SK-N-SH (cell line): ENCODE data around the gene TGM3. TPM values are rescaled to one million over a fixed set of nuclear protein-coding genes. Genes with fewer than 3 reads are reported as not detected.

Experiments
- CTCF ChIA-PET: fragments of 300-600, 350-600 bp; formaldehyde crosslinking; extraction: SDS; loops from one replicate; lab custom pipeline; 2021; lab: Yijun Ruan, JAX
- POLR2A ChIA-PET: fragments of 350-600 bp; sonication (Branson Sonifier 250); formaldehyde crosslinking; extraction: SDS; loops from one replicate; lab custom pipeline; 2020; ENCODE audit warnings: antibody characterized with exemption, inconsistent platforms; lab: Yijun Ruan, JAX
- DNase-seq: peaks from one replicate; pipeline ENCODE4 v3.0.0; 2012
- H2AFZ ChIP-seq: fragments of 200-600 bp; sonication (generic); 2 replicates; pipeline ENCODE4 v1.8.1; 2016; ENCODE audit warnings: antibody characterized with exemption, mild to moderate bottlenecking, low read depth
- H3F3A ChIP-seq: fragments of 200-600 bp; sonication (generic); replicated peaks from 2 replicates; pipeline ENCODE3; 2016; ENCODE audit warnings: antibody characterized with exemption, mild to moderate bottlenecking; ENCODE audit not compliant: insufficient read depth
- H3K27ac ChIP-seq, 2 experiments: fragments of 200-500 bp in 1 of 2; fragments of 200-600 bp in 1 of 2; sonication (Bioruptor generic) in 1 of 2; sonication (generic), shearing (Covaris generic) in 1 of 2; 2 replicates each; pipeline versions ENCODE4 v1.5.1 to v1.6.1; 2014 to 2016; ENCODE audit warnings: low read depth in 2 of 2, inconsistent platforms in 1 of 2, low read length in 1 of 2, mild to moderate bottlenecking in 1 of 2, mixed read lengths in 1 of 2
- H3K27me3 ChIP-seq: fragments of 200-600 bp; sonication (generic), shearing (Covaris generic); 2 replicates; pipeline ENCODE4 v1.6.1; 2016; ENCODE audit warnings: mixed run types; ENCODE audit not compliant: insufficient read depth
- H3K36me3 ChIP-seq, 2 experiments: fragments of 200-500 bp in 1 of 2; fragments of 200-600 bp in 1 of 2; sonication (Bioruptor generic) in 1 of 2; sonication (generic) in 1 of 2; replicated peaks in 1 of 2; 2 replicates each; pipeline versions ENCODE3 to v1.5.1; 2014 to 2016; ENCODE audit warnings: low read length in 1 of 2, mild to moderate bottlenecking in 1 of 2; ENCODE audit not compliant: insufficient read depth in 2 of 2, control insufficient read depth in 1 of 2
- H3K4me1 ChIP-seq, 2 experiments: fragments of 200-500 bp in 1 of 2; fragments of 200-600 bp in 1 of 2; sonication (Bioruptor generic) in 1 of 2; sonication (generic), shearing (Covaris generic) in 1 of 2; 2 replicates each; pipeline versions ENCODE4 v1.5.1 to v1.6.1; 2014 to 2016; ENCODE audit warnings: low read depth in 1 of 2, low read length in 1 of 2, mixed run types in 1 of 2; ENCODE audit not compliant: insufficient read depth in 2 of 2, control insufficient read depth in 1 of 2
- H3K4me2 ChIP-seq: fragments of 200-600 bp; sonication (generic), shearing (Covaris generic); 2 replicates; pipeline ENCODE4 v1.6.1; 2017; ENCODE audit warnings: mixed run types
- H3K4me3 ChIP-seq, 2 experiments: fragments of 200-500 bp in 1 of 2; fragments of 200-600 bp in 1 of 2; sonication (Bioruptor generic) in 1 of 2; sonication (generic), shearing (Covaris generic) in 1 of 2; 2 replicates each; pipeline versions ENCODE4 v1.5.1 to v1.8.1; 2014 to 2016; ENCODE audit warnings: low read depth in 2 of 2, inconsistent platforms in 1 of 2, low read length in 1 of 2, mild to moderate bottlenecking in 1 of 2, mixed read lengths in 1 of 2, moderate library complexity in 1 of 2
- H3K79me2 ChIP-seq: fragments of 200-600 bp; sonication (generic); 2 replicates; pipeline ENCODE4 v1.8.1; 2017; ENCODE audit warnings: mild to moderate bottlenecking; ENCODE audit not compliant: insufficient read depth
- H3K9ac ChIP-seq: fragments of 200-600 bp; sonication (generic); 2 replicates; pipeline ENCODE4 v1.6.1; 2017; ENCODE audit warnings: mixed run types
- H3K9me2 ChIP-seq: fragments of 200-600 bp; sonication (generic); 2 replicates; pipeline ENCODE4 v1.6.1; 2017; ENCODE audit warnings: mixed run types
- H3K9me3 ChIP-seq: fragments of 200-600 bp; sonication (generic); 2 replicates; pipeline ENCODE4 v1.6.1; 2017; ENCODE audit warnings: mixed run types, mild to moderate bottlenecking, moderate library complexity
- H4K20me1 ChIP-seq: fragments of 200-600 bp; sonication (generic); 2 replicates; pipeline ENCODE4 v1.6.1; 2017; ENCODE audit warnings: mild to moderate bottlenecking, mixed run types; ENCODE audit not compliant: insufficient read depth
- EP300 ChIP-seq, 2 experiments: IDR thresholded peaks; 2 replicates each; pipeline versions ENCODE4 v1.4.0 to v1.6.1; 2012; ENCODE audit warnings: borderline replicate concordance in 1 of 2, low read depth in 1 of 2, low read length in 1 of 2
- FOXJ3 ChIP-seq: sonication (generic); formaldehyde crosslinking; IDR thresholded peaks from 2 replicates; pipeline ENCODE4 v1.5.1; 2020; ENCODE audit warnings: mild to moderate bottlenecking, missing genetic modification reagents
- FOXM1 ChIP-seq: IDR thresholded peaks from 2 replicates; pipeline ENCODE4 v1.4.0; 2012; ENCODE audit warnings: low read depth, mild to moderate bottlenecking
- MXI1 ChIP-seq: IDR thresholded peaks from 2 replicates; pipeline ENCODE4 v1.6.1; 2012; ENCODE audit warnings: mild to moderate bottlenecking, low read depth, low read length, improper control_type of control experiment
- POLR2AphosphoS5 ChIP-seq: IDR thresholded peaks from 2 replicates; pipeline ENCODE4 v1.6.1; 2012; ENCODE audit warnings: low read depth, low read length
- RAD21 ChIP-seq: IDR thresholded peaks from 2 replicates; pipeline ENCODE4 v1.6.1; 2012; ENCODE audit warnings: mild to moderate bottlenecking, low read length
- RXRA ChIP-seq: IDR thresholded peaks from 2 replicates; pipeline ENCODE4 v1.4.0; 2012; ENCODE audit warnings: low read depth, mild to moderate bottlenecking, borderline replicate concordance
- SMC3 ChIP-seq: IDR thresholded peaks from 2 replicates; pipeline ENCODE4 v1.6.1; 2012; ENCODE audit warnings: low read depth, low read length, improper control_type of control experiment
- TAF1 ChIP-seq: IDR thresholded peaks from 2 replicates; pipeline ENCODE4 v1.6.1; 2012; ENCODE audit warnings: low read depth, mild to moderate bottlenecking, low read length, moderate library complexity, borderline replicate concordance
- TCF12 ChIP-seq: IDR thresholded peaks from 2 replicates; pipeline ENCODE4 v1.4.0; 2012
- TEAD4 ChIP-seq: IDR thresholded peaks from 2 replicates; pipeline ENCODE4 v1.4.0; 2012; ENCODE audit warnings: mild to moderate bottlenecking, borderline replicate concordance; ENCODE audit not compliant: insufficient read depth
- YY1 ChIP-seq: IDR thresholded peaks from 2 replicates; pipeline ENCODE4 v1.4.0; 2012; ENCODE audit warnings: low read depth, mild to moderate bottlenecking
- WGBS: methylation state at CpG from one replicate; pipeline ENCODE4 v1.1.6; 2017; ENCODE audit warnings: low lambda C conversion rate; 5-methylcytosine and 5-hydroxymethylcytosine counted together
- polyA plus RNA-seq, 3 experiments: library from polyadenylated mRNA; depleted of rRNA; stranded (reverse); fragments of >200 nt; gene quantifications; 2 replicates each; pipeline ENCODE4 v1.2.3, GENCODE V29; 2012
- TF ChIP-seq, protein P1 (sequence below): IDR thresholded peaks from 2 replicates; pipeline ENCODE4 v1.4.0; 2012; ENCODE audit warnings: low read depth, borderline replicate concordance
- TF ChIP-seq, protein P2 (sequence below): IDR thresholded peaks from 2 replicates; pipeline ENCODE4; 2012
- TF ChIP-seq, protein P3 (sequence below): fragments of 200-600 bp; sonication (generic); IDR thresholded peaks from 2 replicates; pipeline ENCODE4 v1.6.1; 2017; ENCODE audit warnings: antibody characterized with exemption, mild to moderate bottlenecking, moderate library complexity
- TF ChIP-seq, protein P4 (sequence below): fragments of 150-350 bp; IDR thresholded peaks from 2 replicates; pipeline ENCODE4 v1.6.1; 2017; ENCODE audit warnings: antibody characterized with exemption, low read length, low read depth, borderline replicate concordance

TGM3 gene
- polyA plus RNA-seq, 1 of the 3 experiments (the other 2 are of a cell fraction): not detected

DNA sequence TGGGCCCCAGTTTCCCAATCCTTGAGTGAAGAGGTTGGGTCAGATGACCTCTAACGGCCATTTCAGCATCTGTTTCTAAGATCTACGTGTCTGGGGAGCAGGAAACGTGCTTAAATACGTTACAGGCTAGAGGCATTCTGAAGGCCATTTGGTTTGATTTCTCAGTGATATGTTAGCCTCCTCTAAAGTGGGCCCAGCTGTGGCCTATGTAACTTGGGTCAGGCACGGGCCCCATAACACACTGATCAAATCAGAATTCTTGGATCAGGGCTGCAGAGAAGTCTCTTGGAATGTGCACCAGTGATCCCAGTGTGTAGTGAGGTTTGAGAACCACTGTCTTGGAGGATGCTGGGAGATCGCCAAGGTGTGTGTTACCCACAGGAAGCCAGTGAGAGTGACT, 36.1 kb upstream of the TGM3 start:
- Histone ChIP-seq H3K4me3 (no peak overlapping the region), H3K9ac (no peak overlapping the region), H3F3A (no peaks in the 10 kb centered on the region), H3K27me3 (no peaks in the 10 kb centered on the region; the same call in 1 of the 2 replicates), H2AFZ (no peak overlapping the region), H3K79me2 (no peaks in the 10 kb centered on the region), H3K9me2 (no peaks in the 10 kb centered on the region), H3K4me1 (no peaks in the 10 kb centered on the region), H4K20me1 (no peaks in the 10 kb centered on the region), H3K9me3 (no peaks in the 10 kb centered on the region), H3K4me2 (no peak overlapping the region), H3K36me3 (no peaks in the 10 kb centered on the region), H3K27ac (no peak overlapping the region)
- no peak for DNase-seq
- WGBS: 41% methylated on average over 6 of the region's 6 CpGs
- POLR2A ChIA-PET: no interaction called here
- CTCF ChIA-PET: interaction anchor here (0.7 to 2.6 kb wide), 3 partner anchors 10 to 253 kb away, joined by 3 to 7 read pairs (median 3); no protein-coding TSS in a partner anchor
- no peak for TF ChIP-seq EP300 (IDR thresholded peaks at IDR 0.05; ENCODE audit: borderline replicate concordance in 1 of 2, low read depth in 1 of 2, low read length in 1 of 2)
- TF ChIP-seq, protein P1, sequence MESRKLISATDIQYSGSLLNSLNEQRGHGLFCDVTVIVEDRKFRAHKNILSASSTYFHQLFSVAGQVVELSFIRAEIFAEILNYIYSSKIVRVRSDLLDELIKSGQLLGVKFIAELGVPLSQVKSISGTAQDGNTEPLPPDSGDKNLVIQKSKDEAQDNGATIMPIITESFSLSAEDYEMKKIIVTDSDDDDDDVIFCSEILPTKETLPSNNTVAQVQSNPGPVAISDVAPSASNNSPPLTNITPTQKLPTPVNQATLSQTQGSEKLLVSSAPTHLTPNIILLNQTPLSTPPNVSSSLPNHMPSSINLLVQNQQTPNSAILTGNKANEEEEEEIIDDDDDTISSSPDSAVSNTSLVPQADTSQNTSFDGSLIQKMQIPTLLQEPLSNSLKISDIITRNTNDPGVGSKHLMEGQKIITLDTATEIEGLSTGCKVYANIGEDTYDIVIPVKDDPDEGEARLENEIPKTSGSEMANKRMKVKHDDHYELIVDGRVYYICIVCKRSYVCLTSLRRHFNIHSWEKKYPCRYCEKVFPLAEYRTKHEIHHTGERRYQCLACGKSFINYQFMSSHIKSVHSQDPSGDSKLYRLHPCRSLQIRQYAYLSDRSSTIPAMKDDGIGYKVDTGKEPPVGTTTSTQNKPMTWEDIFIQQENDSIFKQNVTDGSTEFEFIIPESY: no peak
- no peak for TF ChIP-seq POLR2AphosphoS5
- TF ChIP-seq, protein P2, sequence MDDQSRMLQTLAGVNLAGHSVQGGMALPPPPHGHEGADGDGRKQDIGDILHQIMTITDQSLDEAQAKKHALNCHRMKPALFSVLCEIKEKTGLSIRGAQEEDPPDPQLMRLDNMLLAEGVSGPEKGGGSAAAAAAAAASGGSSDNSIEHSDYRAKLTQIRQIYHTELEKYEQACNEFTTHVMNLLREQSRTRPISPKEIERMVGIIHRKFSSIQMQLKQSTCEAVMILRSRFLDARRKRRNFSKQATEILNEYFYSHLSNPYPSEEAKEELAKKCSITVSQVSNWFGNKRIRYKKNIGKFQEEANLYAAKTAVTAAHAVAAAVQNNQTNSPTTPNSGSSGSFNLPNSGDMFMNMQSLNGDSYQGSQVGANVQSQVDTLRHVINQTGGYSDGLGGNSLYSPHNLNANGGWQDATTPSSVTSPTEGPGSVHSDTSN: no peak
- TF ChIP-seq RXRA: no peak
- TF ChIP-seq TEAD4: no peak
- no peak for TF ChIP-seq SMC3
- no peak for TF ChIP-seq YY1
- TF ChIP-seq, protein P3, sequence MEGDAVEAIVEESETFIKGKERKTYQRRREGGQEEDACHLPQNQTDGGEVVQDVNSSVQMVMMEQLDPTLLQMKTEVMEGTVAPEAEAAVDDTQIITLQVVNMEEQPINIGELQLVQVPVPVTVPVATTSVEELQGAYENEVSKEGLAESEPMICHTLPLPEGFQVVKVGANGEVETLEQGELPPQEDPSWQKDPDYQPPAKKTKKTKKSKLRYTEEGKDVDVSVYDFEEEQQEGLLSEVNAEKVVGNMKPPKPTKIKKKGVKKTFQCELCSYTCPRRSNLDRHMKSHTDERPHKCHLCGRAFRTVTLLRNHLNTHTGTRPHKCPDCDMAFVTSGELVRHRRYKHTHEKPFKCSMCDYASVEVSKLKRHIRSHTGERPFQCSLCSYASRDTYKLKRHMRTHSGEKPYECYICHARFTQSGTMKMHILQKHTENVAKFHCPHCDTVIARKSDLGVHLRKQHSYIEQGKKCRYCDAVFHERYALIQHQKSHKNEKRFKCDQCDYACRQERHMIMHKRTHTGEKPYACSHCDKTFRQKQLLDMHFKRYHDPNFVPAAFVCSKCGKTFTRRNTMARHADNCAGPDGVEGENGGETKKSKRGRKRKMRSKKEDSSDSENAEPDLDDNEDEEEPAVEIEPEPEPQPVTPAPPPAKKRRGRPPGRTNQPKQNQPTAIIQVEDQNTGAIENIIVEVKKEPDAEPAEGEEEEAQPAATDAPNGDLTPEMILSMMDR: no peak
- TF ChIP-seq FOXJ3: no peak
- TF ChIP-seq, protein P4, sequence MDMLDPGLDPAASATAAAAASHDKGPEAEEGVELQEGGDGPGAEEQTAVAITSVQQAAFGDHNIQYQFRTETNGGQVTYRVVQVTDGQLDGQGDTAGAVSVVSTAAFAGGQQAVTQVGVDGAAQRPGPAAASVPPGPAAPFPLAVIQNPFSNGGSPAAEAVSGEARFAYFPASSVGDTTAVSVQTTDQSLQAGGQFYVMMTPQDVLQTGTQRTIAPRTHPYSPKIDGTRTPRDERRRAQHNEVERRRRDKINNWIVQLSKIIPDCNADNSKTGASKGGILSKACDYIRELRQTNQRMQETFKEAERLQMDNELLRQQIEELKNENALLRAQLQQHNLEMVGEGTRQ: no peak
- no peak for TF ChIP-seq TAF1
- no peak for TF ChIP-seq FOXM1
- TF ChIP-seq TCF12: no peak
- TF ChIP-seq MXI1: no peak
- no peak for TF ChIP-seq RAD21
